Measurements from ENCODE around the gene RABIF.

RABIF gene

DNA sequence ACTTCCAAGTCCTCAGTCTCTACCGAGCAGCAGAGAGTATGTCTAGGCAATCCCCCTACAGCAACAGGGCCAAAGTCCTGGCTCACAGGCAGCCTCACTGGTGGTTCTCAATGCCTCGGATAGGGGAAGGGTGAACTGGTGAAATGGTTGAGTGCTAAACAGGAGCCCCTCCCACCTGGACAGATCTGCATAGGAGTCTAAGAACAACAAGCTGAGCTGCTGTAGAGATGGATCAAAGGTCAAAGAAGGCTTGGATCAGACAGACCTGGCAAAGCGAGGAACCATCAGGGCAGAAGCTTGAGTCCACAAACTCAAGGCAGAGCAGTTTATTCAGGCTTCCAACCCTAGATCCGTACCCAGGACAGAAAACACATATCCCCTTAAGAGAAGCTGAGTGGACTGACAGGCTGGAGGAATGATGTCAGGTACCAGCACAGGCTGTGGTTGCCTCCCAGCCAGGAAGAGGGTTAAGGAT lies 31.8 kb downstream of the RABIF start:
- FAIRE-seq (no peak), DNase-seq (ENCODE audit: insufficient read length, low spot score) (no peak)
- TF ChIP-seq POLR2A (IDR thresholded peaks at IDR 0.05; ENCODE audit: low read depth, low read length) = no peak

DNA sequence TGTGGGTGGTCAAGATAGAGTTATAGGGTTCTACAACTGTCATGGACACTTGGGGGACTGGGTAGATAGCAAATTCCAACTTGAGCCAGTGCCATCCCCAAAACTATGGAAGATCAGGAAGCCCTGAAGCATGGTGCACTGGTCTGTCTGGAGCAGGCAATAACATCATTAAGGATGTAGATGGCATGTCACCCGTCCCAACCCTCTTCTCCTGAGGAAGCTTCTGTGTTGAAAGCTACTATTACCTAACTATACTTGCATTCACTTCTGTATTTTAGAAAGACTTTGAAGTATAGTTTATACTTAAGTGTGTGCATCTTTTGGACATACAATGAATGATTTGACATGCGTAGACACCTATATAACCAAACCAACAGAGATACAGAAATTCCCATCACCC lies 32.9 kb downstream of the RABIF start:
- DNase-seq (ENCODE audit: insufficient read length, low spot score) (no peak), FAIRE-seq (no peak)
- no peak for TF ChIP-seq POLR2A (IDR thresholded peaks at IDR 0.05; ENCODE audit: low read depth, low read length)

DNA sequence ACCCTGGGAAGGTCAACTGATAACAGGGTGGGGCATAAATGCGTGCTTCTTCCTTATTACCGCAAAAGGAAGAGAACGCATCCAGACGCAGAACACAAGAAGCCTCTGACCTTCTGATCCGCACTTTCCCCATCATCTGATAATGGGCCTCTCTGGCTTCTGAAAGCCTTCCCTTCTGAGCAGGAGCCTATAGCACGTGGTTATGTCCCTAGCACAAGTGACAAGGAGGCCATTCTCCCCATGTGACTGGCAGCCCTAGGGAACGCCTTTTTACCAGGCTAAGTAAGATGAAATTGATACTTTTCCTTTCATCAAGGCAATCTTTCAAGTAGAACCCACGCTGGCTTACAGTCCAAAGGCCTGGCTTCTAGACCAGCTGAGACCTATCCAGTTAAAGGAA lies 34.2 kb downstream of the RABIF start:
- DNase-seq (ENCODE audit: insufficient read length, low spot score) (no peak), FAIRE-seq (no peak)
- TF ChIP-seq POLR2A (IDR thresholded peaks at IDR 0.05; ENCODE audit: low read depth, low read length) = no peak

DNA sequence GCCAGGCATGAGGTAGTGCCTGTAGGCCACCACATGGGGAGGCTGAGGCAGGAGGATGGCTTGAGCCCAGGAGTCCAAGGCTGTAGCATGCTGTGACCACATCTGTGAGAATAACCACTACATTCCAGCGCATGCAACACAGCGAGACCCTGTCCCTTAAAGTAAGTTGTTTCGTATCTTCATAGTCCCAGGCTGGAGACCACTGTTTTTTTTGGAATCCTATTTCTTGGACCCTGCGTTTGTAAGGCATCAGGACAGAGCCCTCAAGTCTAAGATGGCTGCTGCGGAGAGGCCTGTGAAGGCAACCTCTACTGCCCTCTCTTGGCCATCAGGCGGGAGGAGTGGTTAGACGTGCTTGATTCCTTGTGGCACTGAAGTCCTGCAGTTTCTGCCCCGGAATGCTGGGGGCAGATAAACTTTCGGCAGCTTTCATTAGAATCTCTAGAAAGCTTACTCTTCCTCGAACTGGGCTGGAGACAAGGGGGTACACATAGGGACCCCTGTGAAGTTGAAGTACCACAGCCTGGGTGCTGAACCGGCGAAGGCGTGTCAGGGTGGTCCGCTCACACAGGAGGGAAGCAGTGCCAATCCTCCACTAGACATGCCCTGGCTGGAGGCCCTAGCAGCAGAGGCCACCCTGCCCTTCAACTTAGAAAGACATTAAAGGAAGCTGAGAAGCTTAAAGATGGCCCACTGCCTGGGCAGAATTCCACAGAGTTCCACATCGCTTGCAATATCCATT lies 36.6 kb downstream of the RABIF start:
- DNase-seq (ENCODE audit: insufficient read length, low spot score) (peak; percentile 72), FAIRE-seq (no peak)
- TF ChIP-seq POLR2A (IDR thresholded peaks at IDR 0.05; ENCODE audit: low read depth, low read length) = no peak

DNA sequence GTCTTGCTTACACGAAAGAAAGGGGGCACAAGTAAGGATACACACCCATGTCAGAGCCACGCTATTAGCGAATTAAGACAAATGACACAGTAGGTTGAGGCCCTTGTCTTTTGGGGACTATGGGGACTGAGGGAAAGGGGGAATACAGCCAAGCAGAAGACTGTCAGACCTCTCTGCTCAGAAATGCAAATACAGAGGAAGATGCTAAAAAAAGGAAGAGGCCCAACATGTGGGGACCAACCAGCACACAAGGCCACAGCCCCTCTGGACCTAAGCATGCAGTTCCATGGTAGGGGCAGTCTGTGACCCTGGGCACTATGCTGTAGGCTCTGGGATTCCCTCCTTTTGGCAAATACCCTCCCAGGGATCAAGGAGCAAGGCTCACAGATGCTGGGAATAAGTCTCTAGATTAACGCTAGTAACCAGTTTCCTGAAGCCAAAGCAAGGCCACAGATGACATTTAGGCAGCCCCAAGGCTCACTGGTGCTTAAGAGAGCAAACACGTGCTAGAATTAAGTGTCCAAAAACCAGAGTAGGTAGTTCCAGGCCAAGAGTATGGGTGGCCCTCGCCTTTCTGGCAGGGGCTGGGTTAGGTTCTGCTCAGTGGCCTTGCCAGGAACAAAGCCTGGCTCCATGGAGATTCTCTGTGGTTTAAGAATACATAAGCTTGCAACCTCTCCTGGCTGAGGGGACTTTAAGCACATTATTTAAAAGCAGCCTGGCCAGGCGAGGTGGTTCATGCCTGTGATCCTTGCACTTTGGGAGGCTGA lies 38.2 kb downstream of the RABIF start:
- DNase-seq (ENCODE audit: insufficient read length, low spot score) = no peak
- TF ChIP-seq POLR2A (IDR thresholded peaks at IDR 0.05; ENCODE audit: low read depth, low read length) = no peak
- FAIRE-seq = no peak

DNA sequence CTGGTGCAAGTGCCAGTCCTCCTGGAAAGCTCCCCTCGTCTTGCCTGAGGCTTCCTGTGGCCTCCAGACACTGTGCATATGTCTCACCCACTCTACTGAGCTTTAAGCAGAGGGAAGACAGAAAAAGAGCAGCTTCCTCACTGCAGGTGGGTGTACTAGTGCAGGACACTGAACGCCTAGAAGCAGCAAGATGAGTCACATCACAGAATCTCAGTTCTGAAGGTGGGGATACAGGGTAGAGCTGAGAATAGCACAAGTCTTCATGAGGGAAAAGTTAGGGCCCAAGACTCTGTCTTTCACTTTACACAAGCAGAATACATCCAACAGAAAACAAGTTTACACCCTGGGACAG lies 40.8 kb downstream of the RABIF start:
- no peak for TF ChIP-seq POLR2A (IDR thresholded peaks at IDR 0.05; ENCODE audit: low read depth, low read length)
- FAIRE-seq (no peak), DNase-seq (ENCODE audit: insufficient read length, low spot score) (no peak)

DNA sequence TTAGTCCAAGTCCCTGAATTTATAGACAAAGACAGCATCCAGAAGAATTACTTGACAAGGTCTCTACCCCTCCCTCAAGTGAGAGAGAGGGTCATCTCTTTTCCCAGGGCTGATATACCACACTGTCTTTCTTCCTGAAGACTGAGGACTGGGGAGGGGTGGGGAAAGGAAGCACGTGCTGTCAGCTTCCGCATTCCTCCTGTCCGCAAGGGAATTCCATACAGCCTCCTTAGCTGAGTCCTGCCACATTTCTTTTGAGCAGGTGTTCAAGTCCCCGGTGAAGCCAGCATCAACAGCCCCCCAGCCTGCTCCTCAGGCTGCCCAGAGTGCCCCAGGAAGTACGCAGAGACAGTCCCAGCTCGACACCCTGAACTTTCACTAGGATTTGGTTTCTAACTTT lies 44.0 kb downstream of the RABIF start:
- no peak for TF ChIP-seq POLR2A (IDR thresholded peaks at IDR 0.05; ENCODE audit: low read depth, low read length)
- DNase-seq (ENCODE audit: insufficient read length, low spot score) (no peak), FAIRE-seq (no peak)

DNA sequence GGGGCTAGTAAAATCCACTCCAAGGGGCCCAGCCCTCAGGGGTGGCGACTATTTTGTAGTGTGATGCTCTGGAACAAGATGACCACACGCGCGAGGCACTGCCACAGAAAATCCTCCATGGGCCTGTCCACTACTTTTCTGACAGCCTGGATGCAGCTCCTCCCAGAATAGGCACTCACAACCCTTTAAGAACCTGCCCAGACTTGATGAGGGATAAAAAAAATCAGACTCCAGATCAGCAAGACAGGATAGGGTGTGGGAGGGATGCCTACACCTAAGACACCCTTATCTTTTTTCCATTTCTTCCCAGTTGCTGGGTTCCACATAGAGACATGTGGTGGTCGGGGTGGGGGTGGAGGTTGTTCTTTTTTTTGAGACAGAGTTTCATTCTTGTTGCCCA lies 44.7 kb downstream of the RABIF start:
- DNase-seq (ENCODE audit: insufficient read length, low spot score) (no peak), FAIRE-seq (no peak)
- no peak for TF ChIP-seq POLR2A (IDR thresholded peaks at IDR 0.05; ENCODE audit: low read depth, low read length)

DNA sequence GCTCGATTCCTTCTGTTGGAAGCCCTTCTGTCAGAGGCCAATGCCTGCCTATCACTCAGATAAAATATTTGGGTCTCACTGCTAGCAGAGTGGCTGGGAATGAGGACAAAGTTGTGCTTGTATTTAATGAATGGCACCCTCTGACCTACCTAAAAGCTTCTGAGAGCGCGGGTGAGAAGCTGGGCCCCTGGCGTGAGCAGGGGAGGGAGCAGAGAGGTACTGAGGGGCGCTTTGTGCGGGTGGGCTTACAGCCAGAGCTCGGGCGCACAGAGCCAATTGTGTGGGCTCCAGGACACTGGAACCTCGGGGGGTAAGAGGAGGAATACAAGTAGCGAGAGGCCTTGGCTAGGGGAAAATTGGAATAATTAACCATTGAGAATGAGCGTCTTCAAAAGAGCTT lies 45.9 kb downstream of the RABIF start:
- FAIRE-seq (no peak), DNase-seq (ENCODE audit: insufficient read length, low spot score) (no peak)
- TF ChIP-seq POLR2A (IDR thresholded peaks at IDR 0.05; ENCODE audit: low read depth, low read length) = no peak

DNA sequence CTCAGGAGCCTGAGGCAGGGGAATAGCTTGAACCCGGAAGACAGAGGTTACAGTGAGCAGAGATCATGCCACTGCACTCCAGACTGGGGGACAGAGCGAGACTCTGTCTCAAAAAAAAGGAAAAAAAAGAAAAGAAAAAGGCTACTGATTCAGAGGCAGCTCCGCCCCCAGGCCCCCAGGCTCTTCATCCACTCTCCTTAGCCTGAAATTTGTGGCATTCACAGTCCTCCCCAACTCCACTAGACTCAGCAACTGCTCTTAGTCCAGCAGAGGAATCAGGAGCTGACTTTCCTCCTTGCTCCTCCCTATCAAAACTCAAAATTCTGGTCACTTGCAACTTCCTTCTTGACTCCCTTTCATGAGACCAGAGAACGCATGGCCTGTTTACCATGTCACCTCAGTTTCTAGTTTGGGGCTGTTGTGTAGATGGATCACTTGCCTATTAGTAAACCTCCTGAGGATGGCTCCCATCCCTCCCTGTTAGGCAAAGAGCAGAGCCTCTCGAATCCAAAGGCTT lies 51.1 kb downstream of the RABIF start:
- DNase-seq (ENCODE audit: insufficient read length, low spot score) (no peak), FAIRE-seq (no peak)
- TF ChIP-seq POLR2A (IDR thresholded peaks at IDR 0.05; ENCODE audit: low read depth, low read length) = no peak

DNA sequence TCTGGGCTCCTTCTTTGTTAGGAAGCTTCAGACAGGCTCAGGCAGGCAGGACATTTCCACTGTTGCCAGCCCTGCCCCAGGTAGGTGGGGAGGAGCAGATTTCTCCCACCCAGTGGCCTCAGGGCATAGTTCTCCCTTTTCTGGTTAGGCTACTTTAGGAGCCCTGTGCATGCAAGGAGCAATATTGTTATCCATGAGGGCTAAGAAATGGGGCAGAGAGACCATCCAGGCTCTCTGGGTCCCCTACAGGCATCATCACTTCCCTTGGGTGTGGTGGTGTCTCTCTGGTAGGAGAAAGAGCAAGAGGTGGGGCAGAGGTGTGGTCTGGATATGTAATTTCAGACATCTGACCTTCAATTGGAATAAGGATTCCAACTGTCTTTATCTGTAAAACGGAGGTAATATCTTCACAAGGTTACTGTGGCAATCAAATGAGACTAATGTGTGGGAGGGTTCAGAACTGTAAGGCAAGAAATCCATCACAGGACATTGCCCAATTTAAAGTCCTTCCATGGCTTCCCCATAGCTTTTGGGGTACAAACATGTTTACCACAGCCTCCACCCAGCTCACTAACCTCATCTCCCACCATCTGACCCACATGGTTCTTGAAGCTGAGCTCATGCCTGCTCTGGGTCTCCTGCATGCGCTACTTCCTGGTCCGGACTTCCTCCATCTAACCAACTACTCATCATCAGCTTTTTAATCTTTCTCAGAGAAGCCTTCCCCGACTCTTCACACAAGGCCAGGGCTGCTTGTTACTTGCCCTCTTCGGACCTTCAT lies 52.1 kb downstream of the RABIF start:
- FAIRE-seq (no peak), DNase-seq (ENCODE audit: insufficient read length, low spot score) (no peak)
- TF ChIP-seq POLR2A (IDR thresholded peaks at IDR 0.05; ENCODE audit: low read depth, low read length) = no peak

DNA sequence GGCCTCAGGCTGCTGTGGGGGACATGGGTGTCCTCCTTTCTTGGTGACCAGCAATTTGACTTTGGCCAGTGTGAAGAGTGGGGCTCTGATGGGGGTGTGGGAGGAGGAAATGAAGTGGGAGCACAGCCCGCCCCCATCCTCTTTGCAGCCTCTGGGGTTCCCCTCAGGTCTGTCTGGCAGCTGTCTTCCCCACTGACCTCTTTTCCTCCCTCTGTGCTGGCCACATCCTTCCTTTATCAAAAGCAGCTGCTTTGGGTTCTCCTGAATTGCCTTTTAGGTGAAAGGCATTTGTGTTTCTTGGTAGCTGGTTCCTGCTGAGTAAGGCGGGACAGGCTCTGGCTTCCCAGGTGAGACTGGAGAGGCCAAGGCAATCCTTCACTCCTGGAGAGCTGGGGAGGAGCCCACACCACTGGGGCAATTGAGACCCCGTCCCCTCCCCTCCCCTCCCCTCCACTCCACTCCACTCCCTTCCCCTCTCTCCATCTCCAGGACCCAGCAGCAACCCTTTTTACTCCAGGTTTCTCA lies 53.3 kb downstream of the RABIF start:
- no peak for FAIRE-seq
- DNase-seq (ENCODE audit: insufficient read length, low spot score) = no peak
- no peak for TF ChIP-seq POLR2A (IDR thresholded peaks at IDR 0.05; ENCODE audit: low read depth, low read length)

DNA sequence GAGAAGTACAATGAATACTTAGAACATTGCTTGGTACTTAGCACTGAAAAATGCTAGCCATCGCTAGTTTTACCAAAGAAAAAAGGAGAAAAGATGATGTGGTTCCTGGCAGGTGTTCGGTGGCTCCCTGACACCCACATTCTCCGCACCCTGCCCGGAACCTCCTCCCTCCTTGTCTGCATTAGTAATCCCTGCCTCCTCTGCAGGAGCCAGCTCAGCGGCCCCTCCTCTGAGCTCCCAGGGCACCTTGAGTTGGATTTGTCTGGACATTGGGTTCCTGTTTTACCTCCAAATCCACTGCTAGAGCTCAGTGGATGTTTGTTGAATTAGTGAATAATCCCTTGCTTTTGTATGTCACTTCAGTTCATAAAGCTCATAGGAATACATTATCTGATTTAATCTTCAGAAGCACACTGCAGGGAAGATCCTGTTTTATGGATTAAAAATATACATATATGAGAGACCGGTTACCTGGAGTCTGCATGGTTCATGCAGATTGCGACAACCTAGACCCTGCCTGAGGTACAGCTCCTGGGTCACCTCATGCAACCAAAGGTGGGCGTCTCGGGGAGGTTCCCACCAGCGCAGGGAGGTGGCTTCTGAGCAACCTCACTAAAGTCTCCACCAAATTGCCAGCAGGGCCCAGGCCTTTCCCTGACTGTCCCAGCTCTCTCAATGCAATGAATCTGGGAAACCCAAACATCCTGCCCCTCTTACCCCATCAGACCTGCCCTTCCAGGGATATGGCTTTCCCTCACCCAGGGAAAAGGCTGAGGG lies 54.0 kb downstream of the RABIF start:
- no peak for TF ChIP-seq POLR2A (IDR thresholded peaks at IDR 0.05; ENCODE audit: low read depth, low read length)
- FAIRE-seq (no peak), DNase-seq (ENCODE audit: insufficient read length, low spot score) (no peak)

Data from H54 (cell line).